Lower leg skin (tissue), 4 donors: Measurements from ENCODE around the gene SLC7A5. TPM values are rescaled to one million over a fixed set of nuclear protein-coding genes. Genes with fewer than 3 reads are reported as not detected.

ENCODE experiments used
- DNase-seq, 2 donors: peaks; one replicate each; pipeline ENCODE4 v3.0.0-alpha.2; 2019; ENCODE audit warnings: low spot score in 2 of 2
- H3K4me3 ChIP-seq: fragments of 200-600 bp; sonication (generic); 2 replicates; pipeline ENCODE4 v1.5.1; 2017; ENCODE audit warnings: mild to moderate bottlenecking, low read depth; ENCODE audit not compliant: poor library complexity, severe bottlenecking
- CTCF ChIP-seq, 3 donors: fragments of 450-650 bp; IDR thresholded peaks; one replicate each; pipeline ENCODE4 v1.5.1; 2016; ENCODE audit warnings: antibody characterized with exemption in 3 of 3, mild to moderate bottlenecking in 3 of 3, moderate library complexity in 2 of 3
- POLR2A ChIP-seq, 2 donors: fragments of 450-650 bp; IDR thresholded peaks; one replicate each; pipeline ENCODE4 v1.6.1; 2016 to 2017; ENCODE audit warnings: antibody characterized with exemption in 2 of 2, mild to moderate bottlenecking in 1 of 2, moderate library complexity in 1 of 2
- WGBS, 2 donors: methylation state at CpG; one replicate each; pipeline ENCODE4 v1.1.5; 2018; 5-methylcytosine and 5-hydroxymethylcytosine counted together
- intact Hi-C: fragments of 100-400 bp; cut with DNase I; formaldehyde crosslinking; loops from one replicate; pipeline ENCODE4 v1.15.0; 2023; ENCODE audit warnings: low total_unique reads
- total RNA-seq, 4 donors: library from RNA; depleted of rRNA; stranded (reverse); fragments of >200 nt; gene quantifications; one replicate each; pipeline ENCODE4 v1.1.0, GENCODE V29; 2016

SLC7A5 gene
- total RNA-seq, 4 donors from 2014 or later = 8.0 to 39.0 (median 19.4) TPM

GRCh38 chr16:87838643-87839541 lies 30.4 kb downstream of the SLC7A5 start:
- intact Hi-C loops = no loop called here
- no peak for DNase-seq
- TF ChIP-seq POLR2A (IDR thresholded peaks at IDR 0.05) (no peak), CTCF (IDR thresholded peaks at IDR 0.05) (no peak)
- 89 to 91% methylated on average over 15 to 16 of the region's 27 CpGs for WGBS, 2 donors
- H3K4me3 ChIP-seq = no peak overlapping the region

GRCh38 chr16:87837627-87838289 lies 31.5 kb downstream of the SLC7A5 start:
- TF ChIP-seq POLR2A (IDR thresholded peaks at IDR 0.05) = no peak
- no peak for TF ChIP-seq CTCF (IDR thresholded peaks at IDR 0.05)
- intact Hi-C loops = no loop called here
- no peak for DNase-seq
- WGBS, 2 donors = 86 to 89% methylated on average over 18 to 21 of the region's 21 CpGs
- H3K4me3 ChIP-seq = no peak overlapping the region

- no peak for DNase-seq
- no peak overlapping the region for H3K4me3 ChIP-seq
These were observed 32.3 kb downstream of the SLC7A5 start for GRCh38 chr16:87836844-87837581.

GRCh38 chr16:87836346-87836843 lies 32.9 kb downstream of the SLC7A5 start:
- TF ChIP-seq CTCF (IDR thresholded peaks at IDR 0.05) = no peak
- TF ChIP-seq POLR2A (IDR thresholded peaks at IDR 0.05) = no peak
- intact Hi-C loops = no loop called here
- no peak overlapping the region for H3K4me3 ChIP-seq
- DNase-seq = no peak
- 92% methylated on average over 14 to 17 of the region's 17 CpGs for WGBS, 2 donors

More at GRCh38 chr16:87836844-87837581, 32.3 kb downstream of the SLC7A5 start:
- intact Hi-C loops = no loop called here
- no peak for TF ChIP-seq CTCF (IDR thresholded peaks at IDR 0.05)
- TF ChIP-seq POLR2A (IDR thresholded peaks at IDR 0.05) = no peak
- 66 to 72% methylated on average over 17 of the region's 17 CpGs for WGBS, 2 donors

GRCh38 chr16:87835882-87836331 lies 33.4 kb downstream of the SLC7A5 start:
- TF ChIP-seq POLR2A (IDR thresholded peaks at IDR 0.05) (no peak), CTCF (IDR thresholded peaks at IDR 0.05) (no peak)
- DNase-seq = no peak
- H3K4me3 ChIP-seq = no peak overlapping the region
- intact Hi-C loops = no loop called here
- 91 to 94% methylated on average over 20 of the region's 20 CpGs for WGBS, 2 donors
